Smooth muscle cell (in vitro differentiated cells): ENCODE results near the gene TAF8. TPM values are rescaled to one million over a fixed set of nuclear protein-coding genes. Genes with fewer than 3 reads are reported as not detected.

Experiments used
- DNase-seq: peaks from one replicate; lab custom pipeline; 2025; ENCODE audit not compliant: unreplicated experiment; lab: John Stamatoyannopoulos, UW
- H2AFZ ChIP-seq: fragments of 200-600 bp; sonication (generic); 2 replicates; pipeline ENCODE4 v1.6.0; 2016; ENCODE audit warnings: antibody characterized with exemption, low read depth, mild to moderate bottlenecking
- H3F3A ChIP-seq: fragments of 200-600 bp; sonication (generic); 2 replicates; pipeline ENCODE4 v1.6.0; 2017; ENCODE audit warnings: antibody characterized with exemption, low read depth
- H3K27ac ChIP-seq: fragments of 200-600 bp; sonication (generic); 2 replicates; pipeline ENCODE4 v1.5.1; 2016; ENCODE audit warnings: low read depth, mild to moderate bottlenecking
- H3K27me3 ChIP-seq: fragments of 200-600 bp; sonication (generic); 2 replicates; pipeline ENCODE4 v1.6.1; 2016; ENCODE audit warnings: low read depth, mild to moderate bottlenecking
- H3K36me3 ChIP-seq: fragments of 200-600 bp; sonication (generic); 2 replicates; pipeline ENCODE4 v1.5.1; 2016; ENCODE audit warnings: low read depth
- H3K4me1 ChIP-seq: fragments of 200-600 bp; sonication (generic); 2 replicates; pipeline ENCODE4 v1.5.1; 2016; ENCODE audit warnings: low read depth
- H3K4me2 ChIP-seq: fragments of 200-600 bp; sonication (generic); 2 replicates; pipeline ENCODE4 v1.6.0; 2016; ENCODE audit warnings: mild to moderate bottlenecking
- H3K4me3 ChIP-seq: fragments of 200-600 bp; sonication (generic); 2 replicates; pipeline ENCODE4 v1.5.1; 2016; ENCODE audit warnings: mild to moderate bottlenecking
- H3K79me2 ChIP-seq: fragments of 200-600 bp; sonication (generic); 2 replicates; pipeline ENCODE4 v1.6.0; 2016; ENCODE audit warnings: low read depth, mild to moderate bottlenecking
- H3K9ac ChIP-seq: fragments of 200-600 bp; sonication (generic); 2 replicates; pipeline ENCODE4 v1.6.0; 2016; ENCODE audit warnings: low read depth
- H3K9me3 ChIP-seq: fragments of 200-600 bp; sonication (generic); replicated peaks from 2 replicates; pipeline ENCODE4 v1.5.1; 2016; ENCODE audit warnings: low read depth
- H4K20me1 ChIP-seq: fragments of 200-600 bp; sonication (generic); 2 replicates; pipeline ENCODE4 v1.6.0; 2016; ENCODE audit warnings: low read depth
- WGBS: methylation state at CpG from one replicate; pipeline ENCODE4 v1.1.7; 2016; ENCODE audit warnings: low lambda C conversion rate; 5-methylcytosine and 5-hydroxymethylcytosine counted together
- polyA plus RNA-seq: library from polyadenylated mRNA; unstranded; fragments of >200 nt; fragmentation: Nextera tagmentation; extraction: Ambion mirVana; gene quantifications from 2 replicates; pipeline ENCODE4 v1.2.1, GENCODE V29; 2016
- total RNA-seq: library from RNA; depleted of rRNA; stranded (reverse); fragments of >200 nt; gene quantifications from 2 replicates; pipeline ENCODE4 v1.2.3, GENCODE V29; 2014
- TF ChIP-seq, protein P1 (sequence below): fragments of 200-600 bp; sonication (generic); IDR thresholded peaks from 2 replicates; pipeline ENCODE4 v1.5.1; 2017; ENCODE audit warnings: borderline replicate concordance, mild to moderate bottlenecking, antibody characterized with exemption; ENCODE audit not compliant: insufficient read depth, poor library complexity, severe bottlenecking

The TAF8 gene
- total and polyA plus RNA-seq, 2 experiments from 2014 or later: 8.1 to 9.8 TPM

DNA sequence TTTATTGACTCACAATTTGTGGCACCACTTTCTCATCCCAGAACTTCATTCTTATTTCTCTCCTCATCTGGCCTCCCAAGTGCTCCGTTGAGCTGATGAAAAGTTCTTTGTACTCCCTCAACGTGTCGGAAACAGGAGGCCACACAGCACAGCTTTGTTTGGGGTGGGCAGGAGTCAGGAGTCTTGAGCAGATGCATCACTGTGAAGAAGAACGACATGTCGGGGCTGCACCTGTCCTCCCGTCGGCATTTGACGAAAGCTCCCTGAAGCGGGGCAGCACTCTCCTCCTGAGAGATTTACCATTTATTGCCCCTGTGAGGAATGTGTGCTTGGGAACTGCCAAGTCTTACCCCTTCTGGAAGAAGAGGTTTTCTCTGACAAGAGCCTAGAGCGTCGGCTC lies 28.1 kb downstream of the TAF8 start:
- no peak overlapping the region for H3K4me3 ChIP-seq
- H3K4me1 ChIP-seq: no peaks in the 10 kb centered on the region
- no peaks in the 10 kb centered on the region for H3K9me3 ChIP-seq
- H3K79me2 ChIP-seq: no peaks in the 10 kb centered on the region
- H3K36me3 ChIP-seq: no peaks in the 10 kb centered on the region
- DNase-seq: no peak
- H3K9ac ChIP-seq: no peak overlapping the region
- WGBS: 96% methylated on average over 11 of the region's 11 CpGs
- H3K27me3 ChIP-seq: no peaks in the 10 kb centered on the region
- TF ChIP-seq, protein P1, sequence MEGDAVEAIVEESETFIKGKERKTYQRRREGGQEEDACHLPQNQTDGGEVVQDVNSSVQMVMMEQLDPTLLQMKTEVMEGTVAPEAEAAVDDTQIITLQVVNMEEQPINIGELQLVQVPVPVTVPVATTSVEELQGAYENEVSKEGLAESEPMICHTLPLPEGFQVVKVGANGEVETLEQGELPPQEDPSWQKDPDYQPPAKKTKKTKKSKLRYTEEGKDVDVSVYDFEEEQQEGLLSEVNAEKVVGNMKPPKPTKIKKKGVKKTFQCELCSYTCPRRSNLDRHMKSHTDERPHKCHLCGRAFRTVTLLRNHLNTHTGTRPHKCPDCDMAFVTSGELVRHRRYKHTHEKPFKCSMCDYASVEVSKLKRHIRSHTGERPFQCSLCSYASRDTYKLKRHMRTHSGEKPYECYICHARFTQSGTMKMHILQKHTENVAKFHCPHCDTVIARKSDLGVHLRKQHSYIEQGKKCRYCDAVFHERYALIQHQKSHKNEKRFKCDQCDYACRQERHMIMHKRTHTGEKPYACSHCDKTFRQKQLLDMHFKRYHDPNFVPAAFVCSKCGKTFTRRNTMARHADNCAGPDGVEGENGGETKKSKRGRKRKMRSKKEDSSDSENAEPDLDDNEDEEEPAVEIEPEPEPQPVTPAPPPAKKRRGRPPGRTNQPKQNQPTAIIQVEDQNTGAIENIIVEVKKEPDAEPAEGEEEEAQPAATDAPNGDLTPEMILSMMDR: no peak
- no peaks in the 10 kb centered on the region for H4K20me1 ChIP-seq
- no peak overlapping the region for H3K4me2 ChIP-seq
- H3F3A ChIP-seq: no peaks in the 10 kb centered on the region
- H3K27ac ChIP-seq: no peak overlapping the region
- no peak overlapping the region for H2AFZ ChIP-seq

DNA sequence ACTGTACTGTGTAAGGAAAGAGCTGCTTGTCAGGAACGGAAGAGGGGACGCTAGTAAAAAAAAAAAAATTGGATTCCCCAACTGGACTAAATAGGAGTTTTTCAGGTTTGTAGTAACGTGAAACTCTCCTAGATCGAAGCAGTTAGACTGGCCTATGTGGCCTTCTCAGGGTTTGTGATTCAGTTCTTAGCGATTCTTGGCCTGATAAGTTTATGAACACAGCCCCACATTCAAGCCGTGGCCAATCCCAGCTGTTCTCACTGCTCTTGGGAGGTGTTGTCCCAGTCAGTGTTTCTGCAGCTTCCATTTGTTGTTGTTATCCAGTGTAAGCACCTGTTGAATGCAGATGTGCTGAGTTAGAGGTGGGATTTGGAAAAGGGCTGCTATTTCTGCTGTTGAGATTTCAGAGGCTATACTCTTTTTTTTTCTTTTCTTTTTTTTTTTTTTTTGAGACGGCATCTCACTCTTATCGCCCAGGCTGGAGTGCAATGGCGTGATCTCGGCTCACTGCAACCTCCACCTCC lies 29.7 kb downstream of the TAF8 start:
- WGBS: 97% methylated on average over 10 of the region's 10 CpGs
- H3K9me3 ChIP-seq: no peaks in the 10 kb centered on the region
- H3F3A ChIP-seq: no peaks in the 10 kb centered on the region
- no peaks in the 10 kb centered on the region for H4K20me1 ChIP-seq
- TF ChIP-seq, protein P1: no peak
- no peak overlapping the region for H3K27ac ChIP-seq
- no peak overlapping the region for H3K9ac ChIP-seq
- no peak overlapping the region for H3K4me3 ChIP-seq
- no peaks in the 10 kb centered on the region for H3K27me3 ChIP-seq
- no peak overlapping the region for H3K4me2 ChIP-seq
- no peak for DNase-seq
- H2AFZ ChIP-seq: no peak overlapping the region
- no peaks in the 10 kb centered on the region for H3K4me1 ChIP-seq
- no peaks in the 10 kb centered on the region for H3K79me2 ChIP-seq
- no peaks in the 10 kb centered on the region for H3K36me3 ChIP-seq

DNA sequence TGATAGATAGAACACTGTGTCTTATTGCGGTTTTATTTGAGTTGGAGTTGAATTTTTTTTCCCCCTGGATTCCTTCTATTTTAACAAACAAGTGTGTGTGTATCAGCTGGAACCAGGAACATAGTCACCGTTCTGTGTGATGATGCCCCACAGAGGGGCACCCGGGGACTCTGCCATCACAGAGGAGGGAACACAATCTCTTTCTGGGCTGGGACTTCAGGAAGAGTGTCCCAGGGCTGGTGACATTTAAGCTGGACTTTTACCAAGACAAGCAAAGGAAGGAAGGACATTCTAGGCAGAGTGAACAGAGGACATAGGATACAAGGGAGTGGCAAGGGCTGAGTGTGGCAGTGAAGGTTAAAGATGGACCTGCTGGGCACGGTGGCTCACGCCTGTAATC lies 33.2 kb downstream of the TAF8 start:
- WGBS: 94% methylated on average over 5 of the region's 5 CpGs
- no peaks in the 10 kb centered on the region for H3K9me3 ChIP-seq
- no peak overlapping the region for H2AFZ ChIP-seq
- no peaks in the 10 kb centered on the region for H3F3A ChIP-seq
- H3K4me3 ChIP-seq: no peak overlapping the region
- H4K20me1 ChIP-seq: no peaks in the 10 kb centered on the region
- TF ChIP-seq, protein P1: no peak
- no peaks in the 10 kb centered on the region for H3K36me3 ChIP-seq
- no peak overlapping the region for H3K9ac ChIP-seq
- H3K27ac ChIP-seq: no peak overlapping the region
- no peaks in the 10 kb centered on the region for H3K79me2 ChIP-seq
- H3K4me2 ChIP-seq: no peak overlapping the region
- DNase-seq: no peak
- no peaks in the 10 kb centered on the region for H3K4me1 ChIP-seq
- no peaks in the 10 kb centered on the region for H3K27me3 ChIP-seq

DNA sequence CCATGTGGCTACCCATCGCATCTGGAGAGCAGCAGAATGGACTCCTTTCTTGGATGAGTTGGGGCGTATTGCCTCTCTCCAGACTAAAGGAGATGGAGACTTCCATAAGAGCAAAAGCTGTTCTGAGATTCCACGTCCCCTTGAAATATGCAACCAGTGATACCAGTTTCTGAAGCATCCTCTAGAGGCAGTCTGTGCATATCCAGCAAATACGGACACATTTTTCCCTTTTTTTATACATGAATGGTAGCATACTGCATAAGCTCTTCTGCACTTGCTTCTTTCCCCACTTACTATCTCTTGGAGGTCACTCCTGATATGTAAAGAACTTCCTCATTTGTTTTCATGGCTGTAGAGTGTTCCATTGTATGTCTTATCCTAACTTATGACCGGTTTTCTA lies 34.6 kb downstream of the TAF8 start:
- no peaks in the 10 kb centered on the region for H3K79me2 ChIP-seq
- TF ChIP-seq, protein P1: no peak
- no peaks in the 10 kb centered on the region for H4K20me1 ChIP-seq
- no peaks in the 10 kb centered on the region for H3K27me3 ChIP-seq
- H3F3A ChIP-seq: no peaks in the 10 kb centered on the region
- H3K9ac ChIP-seq: no peak overlapping the region
- H3K9me3 ChIP-seq: no peaks in the 10 kb centered on the region
- H3K4me1 ChIP-seq: no peaks in the 10 kb centered on the region
- no peak overlapping the region for H3K27ac ChIP-seq
- DNase-seq: no peak
- no peak overlapping the region for H3K4me2 ChIP-seq
- no peak overlapping the region for H3K4me3 ChIP-seq
- no peaks in the 10 kb centered on the region for H3K36me3 ChIP-seq
- H2AFZ ChIP-seq: no peak overlapping the region
- 78% methylated on average over 5 of the region's 5 CpGs for WGBS
